WTC11 (cell line): ENCODE measurements around the gene ZNF423.

Experiments used
- FOXJ3 ChIP-seq: sonication (generic); formaldehyde crosslinking; IDR thresholded peaks from 2 replicates; pipeline ENCODE4 v1.9.0; 2021; ENCODE audit warnings: missing genetic modification reagents, mild to moderate bottlenecking, borderline replicate concordance
- GRHL2 ChIP-seq: fragments of 250-450 bp; sonication (Bioruptor Pico); IDR thresholded peaks from 2 replicates; pipeline ENCODE4 v1.8.0; 2022; ENCODE audit warnings: mild to moderate bottlenecking, moderate library complexity; ENCODE audit not compliant: insufficient replicate concordance, severe bottlenecking
- NR2C2 ChIP-seq: sonication (generic); formaldehyde crosslinking; IDR thresholded peaks from 2 replicates; pipeline ENCODE4 v1.8.0; 2022; ENCODE audit warnings: mild to moderate bottlenecking, missing genetic modification reagents
- RELA ChIP-seq: sonication (generic); formaldehyde crosslinking; IDR thresholded peaks from 2 replicates; pipeline ENCODE4 v1.8.1; 2022; ENCODE audit warnings: missing genetic modification reagents, mild to moderate bottlenecking, borderline replicate concordance
- SP1 ChIP-seq: sonication (generic); formaldehyde crosslinking; conservative IDR thresholded peaks from 2 replicates; pipeline ENCODE4 v1.8.1; 2022; ENCODE audit warnings: missing genetic modification reagents
- TCF7 ChIP-seq: sonication (generic); formaldehyde crosslinking; IDR thresholded peaks from 2 replicates; pipeline ENCODE4 v1.8.0; 2022; ENCODE audit warnings: mild to moderate bottlenecking, low read depth, missing genetic modification reagents, moderate library complexity
- ZBTB21 ChIP-seq: sonication (generic); formaldehyde crosslinking; IDR thresholded peaks from 2 replicates; pipeline ENCODE4 v1.8.1; 2023; ENCODE audit warnings: mild to moderate bottlenecking, missing genetic modification reagents, borderline replicate concordance
- TF ChIP-seq, protein P1 (sequence below): fragments of 200-600 bp; IDR thresholded peaks from 2 replicates; pipeline ENCODE4 v1.8.0; 2022; ENCODE audit warnings: antibody characterized with exemption
- TF ChIP-seq, protein P2 (sequence below): sonication (generic); formaldehyde crosslinking; IDR thresholded peaks from 2 replicates; pipeline ENCODE4 v1.8.1; 2023; ENCODE audit warnings: mild to moderate bottlenecking, missing genetic modification reagents, moderate library complexity
- TF ChIP-seq, protein P3 (sequence below): sonication (generic); formaldehyde crosslinking; IDR thresholded peaks from 2 replicates; pipeline ENCODE4 v1.8.0; 2022; ENCODE audit warnings: mild to moderate bottlenecking, missing genetic modification reagents
- TF ChIP-seq, protein P4 (sequence below): sonication (generic); formaldehyde crosslinking; IDR thresholded peaks from 2 replicates; pipeline ENCODE4 v1.8.1; 2022; ENCODE audit warnings: mild to moderate bottlenecking, missing genetic modification reagents, moderate library complexity, borderline replicate concordance
- TF ChIP-seq, protein P5 (sequence below): sonication (generic); formaldehyde crosslinking; IDR thresholded peaks from 2 replicates; pipeline ENCODE4 v1.8.0; 2022; ENCODE audit warnings: mild to moderate bottlenecking, missing genetic modification reagents
- TF ChIP-seq, protein P6 (sequence below): sonication (generic); formaldehyde crosslinking; IDR thresholded peaks from 2 replicates; pipeline ENCODE4 v1.8.1; 2022; ENCODE audit warnings: low read depth, missing genetic modification reagents, borderline replicate concordance

DNA sequence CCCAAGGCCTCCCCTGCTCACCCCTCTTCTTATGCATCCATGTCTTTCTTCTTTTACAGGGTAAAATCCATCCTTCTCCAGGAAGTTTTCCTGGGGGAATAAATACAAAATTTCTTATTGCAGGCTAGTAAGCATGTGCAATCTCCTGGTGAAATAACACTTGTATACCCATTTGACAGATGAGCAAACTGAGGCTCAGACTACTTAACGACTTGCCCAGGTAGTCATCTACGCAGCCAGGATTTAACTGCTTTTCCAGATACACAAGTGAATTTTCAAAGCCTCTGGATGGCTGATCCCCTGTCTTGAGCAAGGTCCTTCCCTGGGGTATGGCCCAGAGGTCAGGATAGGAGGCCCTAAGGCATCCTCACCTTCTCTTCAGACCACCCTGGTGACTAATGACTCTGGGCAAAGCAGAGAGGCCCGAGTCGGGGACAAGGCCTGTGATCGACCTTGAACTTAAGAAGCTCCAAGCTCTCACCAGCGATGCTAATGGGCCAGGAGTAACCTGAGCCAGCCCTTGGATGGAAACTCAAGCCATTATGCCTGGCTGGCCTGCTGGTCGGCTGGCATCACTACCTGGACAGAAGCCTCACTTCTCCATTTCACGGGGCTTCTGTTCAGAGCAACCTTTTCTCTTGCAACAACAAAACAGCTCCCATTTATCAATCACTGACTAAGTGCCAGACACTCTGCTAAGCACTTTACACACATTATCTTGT, 33.1 kb downstream of the ZNF423 start:
- TF ChIP-seq RELA (CRISPR knock-in tag), result no peak
- TF ChIP-seq, protein P1, sequence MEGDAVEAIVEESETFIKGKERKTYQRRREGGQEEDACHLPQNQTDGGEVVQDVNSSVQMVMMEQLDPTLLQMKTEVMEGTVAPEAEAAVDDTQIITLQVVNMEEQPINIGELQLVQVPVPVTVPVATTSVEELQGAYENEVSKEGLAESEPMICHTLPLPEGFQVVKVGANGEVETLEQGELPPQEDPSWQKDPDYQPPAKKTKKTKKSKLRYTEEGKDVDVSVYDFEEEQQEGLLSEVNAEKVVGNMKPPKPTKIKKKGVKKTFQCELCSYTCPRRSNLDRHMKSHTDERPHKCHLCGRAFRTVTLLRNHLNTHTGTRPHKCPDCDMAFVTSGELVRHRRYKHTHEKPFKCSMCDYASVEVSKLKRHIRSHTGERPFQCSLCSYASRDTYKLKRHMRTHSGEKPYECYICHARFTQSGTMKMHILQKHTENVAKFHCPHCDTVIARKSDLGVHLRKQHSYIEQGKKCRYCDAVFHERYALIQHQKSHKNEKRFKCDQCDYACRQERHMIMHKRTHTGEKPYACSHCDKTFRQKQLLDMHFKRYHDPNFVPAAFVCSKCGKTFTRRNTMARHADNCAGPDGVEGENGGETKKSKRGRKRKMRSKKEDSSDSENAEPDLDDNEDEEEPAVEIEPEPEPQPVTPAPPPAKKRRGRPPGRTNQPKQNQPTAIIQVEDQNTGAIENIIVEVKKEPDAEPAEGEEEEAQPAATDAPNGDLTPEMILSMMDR, result no peak
- TF ChIP-seq, protein P2, sequence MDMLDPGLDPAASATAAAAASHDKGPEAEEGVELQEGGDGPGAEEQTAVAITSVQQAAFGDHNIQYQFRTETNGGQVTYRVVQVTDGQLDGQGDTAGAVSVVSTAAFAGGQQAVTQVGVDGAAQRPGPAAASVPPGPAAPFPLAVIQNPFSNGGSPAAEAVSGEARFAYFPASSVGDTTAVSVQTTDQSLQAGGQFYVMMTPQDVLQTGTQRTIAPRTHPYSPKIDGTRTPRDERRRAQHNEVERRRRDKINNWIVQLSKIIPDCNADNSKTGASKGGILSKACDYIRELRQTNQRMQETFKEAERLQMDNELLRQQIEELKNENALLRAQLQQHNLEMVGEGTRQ, result no peak
- TF ChIP-seq SP1, result no peak
- no peak for TF ChIP-seq TCF7 (CRISPR knock-in tag)
- TF ChIP-seq NR2C2 (CRISPR knock-in tag), result no peak
- TF ChIP-seq, protein P3, sequence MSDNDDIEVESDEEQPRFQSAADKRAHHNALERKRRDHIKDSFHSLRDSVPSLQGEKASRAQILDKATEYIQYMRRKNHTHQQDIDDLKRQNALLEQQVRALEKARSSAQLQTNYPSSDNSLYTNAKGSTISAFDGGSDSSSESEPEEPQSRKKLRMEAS (CRISPR knock-in tag), result no peak
- TF ChIP-seq, protein P4, sequence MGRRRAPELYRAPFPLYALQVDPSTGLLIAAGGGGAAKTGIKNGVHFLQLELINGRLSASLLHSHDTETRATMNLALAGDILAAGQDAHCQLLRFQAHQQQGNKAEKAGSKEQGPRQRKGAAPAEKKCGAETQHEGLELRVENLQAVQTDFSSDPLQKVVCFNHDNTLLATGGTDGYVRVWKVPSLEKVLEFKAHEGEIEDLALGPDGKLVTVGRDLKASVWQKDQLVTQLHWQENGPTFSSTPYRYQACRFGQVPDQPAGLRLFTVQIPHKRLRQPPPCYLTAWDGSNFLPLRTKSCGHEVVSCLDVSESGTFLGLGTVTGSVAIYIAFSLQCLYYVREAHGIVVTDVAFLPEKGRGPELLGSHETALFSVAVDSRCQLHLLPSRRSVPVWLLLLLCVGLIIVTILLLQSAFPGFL (CRISPR knock-in tag), result no peak
- no peak for TF ChIP-seq FOXJ3 (CRISPR knock-in tag)
- TF ChIP-seq ZBTB21, result no peak
- TF ChIP-seq, protein P5, sequence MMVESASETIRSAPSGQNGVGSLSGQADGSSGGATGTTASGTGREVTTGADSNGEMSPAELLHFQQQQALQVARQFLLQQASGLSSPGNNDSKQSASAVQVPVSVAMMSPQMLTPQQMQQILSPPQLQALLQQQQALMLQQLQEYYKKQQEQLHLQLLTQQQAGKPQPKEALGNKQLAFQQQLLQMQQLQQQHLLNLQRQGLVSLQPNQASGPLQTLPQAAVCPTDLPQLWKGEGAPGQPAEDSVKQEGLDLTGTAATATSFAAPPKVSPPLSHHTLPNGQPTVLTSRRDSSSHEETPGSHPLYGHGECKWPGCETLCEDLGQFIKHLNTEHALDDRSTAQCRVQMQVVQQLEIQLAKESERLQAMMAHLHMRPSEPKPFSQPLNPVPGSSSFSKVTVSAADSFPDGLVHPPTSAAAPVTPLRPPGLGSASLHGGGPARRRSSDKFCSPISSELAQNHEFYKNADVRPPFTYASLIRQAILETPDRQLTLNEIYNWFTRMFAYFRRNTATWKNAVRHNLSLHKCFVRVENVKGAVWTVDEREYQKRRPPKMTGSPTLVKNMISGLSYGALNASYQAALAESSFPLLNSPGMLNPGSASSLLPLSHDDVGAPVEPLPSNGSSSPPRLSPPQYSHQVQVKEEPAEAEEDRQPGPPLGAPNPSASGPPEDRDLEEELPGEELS (CRISPR knock-in tag), result no peak
- TF ChIP-seq GRHL2 (CRISPR knock-in tag), result no peak
- TF ChIP-seq, protein P6, sequence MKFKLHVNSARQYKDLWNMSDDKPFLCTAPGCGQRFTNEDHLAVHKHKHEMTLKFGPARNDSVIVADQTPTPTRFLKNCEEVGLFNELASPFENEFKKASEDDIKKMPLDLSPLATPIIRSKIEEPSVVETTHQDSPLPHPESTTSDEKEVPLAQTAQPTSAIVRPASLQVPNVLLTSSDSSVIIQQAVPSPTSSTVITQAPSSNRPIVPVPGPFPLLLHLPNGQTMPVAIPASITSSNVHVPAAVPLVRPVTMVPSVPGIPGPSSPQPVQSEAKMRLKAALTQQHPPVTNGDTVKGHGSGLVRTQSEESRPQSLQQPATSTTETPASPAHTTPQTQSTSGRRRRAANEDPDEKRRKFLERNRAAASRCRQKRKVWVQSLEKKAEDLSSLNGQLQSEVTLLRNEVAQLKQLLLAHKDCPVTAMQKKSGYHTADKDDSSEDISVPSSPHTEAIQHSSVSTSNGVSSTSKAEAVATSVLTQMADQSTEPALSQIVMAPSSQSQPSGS, result no peak
